HepG2 (cell line): ENCODE measurements around the gene PPP1R13B. TPM values are rescaled to one million over a fixed set of nuclear protein-coding genes. Genes with fewer than 3 reads are reported as not detected.

Experiments
- ATAC-seq: fragments of 200-7000 bp; cut with Tn5 transposase; 3 replicates; pipeline ENCODE4 v1.9.1; 2020; ENCODE audit warnings: mild to moderate bottlenecking, moderate library complexity
- BruUV-seq: library from RNA; stranded (reverse); fragments of 400-500 nt; replicated peaks from 2 replicates; lab custom pipeline; 2021; lab: Mats Ljungman, UMichigan
- CTCF ChIA-PET: fragments of 300-600 bp; formaldehyde crosslinking; extraction: SDS; loops from one replicate; lab custom pipeline; 2021; ENCODE audit warnings: low total read pairs, inconsistent platforms, low intra/inter-chr PET ratio; lab: Yijun Ruan, JAX
- POLR2A ChIA-PET: fragments of 350-600 bp; sonication (Branson Sonifier 250); formaldehyde crosslinking; loops from one replicate; lab custom pipeline; 2020; ENCODE audit warnings: antibody characterized with exemption, inconsistent platforms; lab: Yijun Ruan, JAX
- DNase-seq: peaks from one replicate; pipeline ENCODE4 v3.0.0-alpha.2; 2015; ENCODE audit warnings: low spot score
- FAIRE-seq: peaks from 3 replicates; lab custom pipeline; 2011; peaks lifted over from hg19 to GRCh38; lab: Jason Lieb, UNC
- H2AFZ ChIP-seq: one replicate; pipeline ENCODE4 v1.6.1; 2011; ENCODE audit warnings: low read length, inconsistent platforms
- H3K27ac ChIP-seq: fragments of 300-600 bp; 3 replicates; pipeline ENCODE4 v1.8.0; 2011; ENCODE audit warnings: mixed run types, mild to moderate bottlenecking, mixed read lengths, low read length, inconsistent platforms; ENCODE audit not compliant: insufficient read depth; ENCODE audit errors: extremely low read length
- H3K27me3 ChIP-seq, 2 experiments: fragments of 200-600 bp in 1 of 2; 2 replicates in 1 of 2; 3 replicates in 1 of 2; pipeline versions ENCODE4 v1.6.0 to v1.8.0; 2011; ENCODE audit warnings: low read length in 2 of 2, mild to moderate bottlenecking in 2 of 2, moderate library complexity in 2 of 2, inconsistent platforms in 1 of 2; ENCODE audit not compliant: insufficient read depth in 2 of 2, control insufficient read depth in 1 of 2
- H3K36me3 ChIP-seq, 2 experiments: fragments of 200-600 bp in 1 of 2; replicated peaks in 1 of 2; 2 replicates in 1 of 2; 3 replicates in 1 of 2; pipeline versions ENCODE4 v1.5.1 to v1.8.0; 2011; ENCODE audit warnings: low read length in 2 of 2, inconsistent platforms in 1 of 2; ENCODE audit not compliant: insufficient read depth in 2 of 2, control insufficient read depth in 1 of 2
- H3K4me1 ChIP-seq: 2 replicates; pipeline ENCODE4 v1.5.1; 2012; ENCODE audit warnings: low read length, inconsistent platforms; ENCODE audit not compliant: insufficient read depth
- H3K4me2 ChIP-seq: 2 replicates; pipeline ENCODE4 v1.6.0; 2011; ENCODE audit warnings: low read depth, low read length, inconsistent platforms
- H3K4me3 ChIP-seq, 3 experiments: fragments of 200-600 bp in 1 of 3; sonication (generic), shearing (Covaris generic) in 1 of 3; replicated peaks in 1 of 3; 2 replicates each; pipeline ENCODE4 v1.5.1; 2011 to 2016; ENCODE audit warnings: low read length in 3 of 3, inconsistent platforms in 2 of 3, low read depth in 2 of 3, mild to moderate bottlenecking in 2 of 3, control low read depth in 1 of 3, mixed read lengths in 1 of 3; ENCODE audit not compliant: insufficient read depth in 1 of 3
- H3K79me2 ChIP-seq: one replicate; pipeline ENCODE4 v1.6.1; 2011; ENCODE audit warnings: low read length, inconsistent platforms; ENCODE audit not compliant: insufficient read depth
- H3K9ac ChIP-seq: 2 replicates; pipeline ENCODE4 v1.6.0; 2011; ENCODE audit warnings: mild to moderate bottlenecking, low read depth, low read length, inconsistent platforms; ENCODE audit not compliant: insufficient read depth
- H3K9me3 ChIP-seq: 2 replicates; pipeline ENCODE4 v1.5.1; 2012; ENCODE audit warnings: mild to moderate bottlenecking, low read length
- H4K20me1 ChIP-seq: 2 replicates; pipeline ENCODE4 v1.6.0; 2011; ENCODE audit warnings: inconsistent platforms, mild to moderate bottlenecking, low read length, moderate library complexity; ENCODE audit not compliant: insufficient read depth
- AGO2 ChIP-seq: fragments of 200-400 bp; formaldehyde crosslinking; optimal IDR thresholded peaks from 2 replicates; pipeline ENCODE3; 2017; ENCODE audit warnings: mild to moderate bottlenecking, low read depth, low read length, moderate library complexity
- KDM1A ChIP-seq: IDR thresholded peaks from 2 replicates; pipeline ENCODE4 v1.6.1; 2016; ENCODE audit warnings: missing compliant biosample characterization
- RBFOX2 ChIP-seq: fragments of 200-400 bp; formaldehyde crosslinking; IDR thresholded peaks from 2 replicates; pipeline ENCODE4 v1.6.1; 2017; ENCODE audit warnings: low read depth, mild to moderate bottlenecking, low read length
- WGBS: methylation state at CpG from one replicate; pipeline ENCODE4 v1.1.6; 2017; ENCODE audit warnings: low lambda C conversion rate; 5-methylcytosine and 5-hydroxymethylcytosine counted together
- in situ Hi-C: cut with HindIII; loops from 2 replicates; pipeline ENCODE4 v1.10.0; 2017; ENCODE audit warnings: low pct_unique_long_range_greater_than_20kb; ENCODE audit not compliant: extremely low pct_ligation_motif_present
- intact Hi-C: fragments of 100-400 bp; cut with micrococcal nuclease; formaldehyde crosslinking; loops from one replicate; pipeline ENCODE4 v1.10.0; 2022; ENCODE audit not compliant: unreplicated experiment
- polyA plus RNA-seq, 8 experiments: library from polyadenylated mRNA; depleted of rRNA in 3 of 8; stranded (reverse) in 7 of 8; unstranded in 1 of 8; fragments of >200 nt; fragmentation: Illumina TruSeq in 4 of 8; extraction: Trizol in 4 of 8; gene quantifications; 2 replicates each; pipeline versions ENCODE4 v1.2.1 to v1.2.3, GENCODE V29; 2011 to 2016; ENCODE audit warnings: low read depth in 4 of 8, missing spikeins in 1 of 8, mixed read lengths in 1 of 8; ENCODE audit not compliant: insufficient read depth in 1 of 8
- total RNA-seq, 5 experiments: library from RNA; depleted of rRNA; stranded (reverse); fragments of >200 nt; fragmentation: Illumina TruSeq; extraction: Trizol; gene quantifications; 2 replicates each; pipeline ENCODE4 v1.2.3, GENCODE V29; 2016; ENCODE audit warnings: low read depth in 1 of 5
- TF ChIP-seq, protein P1 (sequence below): sonication (generic); formaldehyde crosslinking; IDR thresholded peaks from 2 replicates; pipeline ENCODE4 v1.4.0; 2020; ENCODE audit warnings: missing genetic modification reagents

Gene PPP1R13B
- total and polyA plus RNA-seq, 2 of the 13 experiments (the other 11 are each of a cell fraction or from before 2014, with no cell fraction given), result 4.6 to 9.4 TPM

DNA sequence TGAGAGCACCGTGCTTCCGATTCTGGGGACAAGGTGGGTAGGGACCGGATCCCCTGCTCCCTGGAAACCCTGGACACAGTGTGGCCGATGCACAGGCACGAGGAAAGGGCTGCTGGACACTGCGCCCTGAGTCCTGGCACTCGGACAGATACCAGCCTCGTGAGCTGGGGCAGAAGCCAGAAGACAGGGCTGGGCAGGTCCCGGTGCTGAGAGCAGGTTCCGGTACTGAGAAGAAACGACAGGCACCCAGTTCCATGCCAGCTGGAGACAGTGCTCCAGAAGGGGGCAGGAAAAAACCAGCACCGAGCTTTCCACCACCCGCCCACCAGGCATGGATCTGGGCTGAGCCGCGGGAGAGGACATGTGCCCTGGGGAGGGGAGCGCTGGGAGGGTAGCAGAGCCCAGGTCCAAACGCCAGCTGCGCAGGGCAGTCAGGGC lies 138.6 kb downstream of the PPP1R13B start (continued):
- peak; percentile 49 for TF ChIP-seq AGO2

DNA sequence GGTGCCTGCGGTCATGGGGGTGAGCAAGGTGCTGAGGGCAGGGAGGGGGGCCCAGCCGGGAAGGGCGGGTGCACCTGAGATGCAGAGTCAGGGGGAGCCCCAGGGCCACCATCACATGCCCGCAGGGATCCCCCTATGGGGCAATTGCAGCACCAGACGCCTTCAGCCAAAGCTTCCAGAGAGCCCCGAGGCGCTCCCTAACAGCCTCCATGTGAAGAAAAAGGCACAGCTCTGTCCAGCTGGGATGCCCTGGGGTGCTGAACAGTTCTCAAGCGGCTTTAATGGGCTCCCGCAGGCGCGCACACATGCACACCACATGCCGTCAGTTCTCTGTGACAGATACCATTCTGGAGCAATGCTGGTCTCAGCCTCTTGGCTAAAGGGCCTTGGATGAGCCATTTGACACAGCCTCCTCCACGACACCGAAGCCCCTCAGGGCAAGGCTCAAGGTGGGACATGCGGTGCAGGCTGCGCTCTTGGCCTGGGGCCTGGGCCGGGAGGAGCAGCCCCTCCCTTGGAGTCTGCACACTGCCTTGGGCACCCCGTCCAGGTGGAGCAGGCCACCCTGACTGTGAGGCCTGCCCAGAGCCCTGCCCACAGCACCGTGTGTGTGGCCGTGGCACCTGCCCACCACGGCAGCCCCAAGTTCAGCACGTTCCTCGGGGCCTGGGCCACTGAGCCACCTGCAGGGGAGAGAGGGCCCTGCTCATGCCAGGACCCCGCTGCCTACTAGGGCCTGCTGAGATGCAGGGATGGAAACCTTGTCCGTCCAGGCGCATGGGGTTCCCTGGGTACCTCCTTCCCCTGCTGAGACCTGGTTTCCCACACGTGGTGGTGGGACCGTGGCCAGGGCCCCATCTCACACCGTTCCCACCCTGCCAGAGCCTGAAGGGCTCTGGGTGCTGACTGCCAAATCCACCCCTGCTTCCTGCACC lies 139.8 kb downstream of the PPP1R13B start:
- FAIRE-seq, result no peak
- H2AFZ ChIP-seq, result no peak overlapping the region

DNA sequence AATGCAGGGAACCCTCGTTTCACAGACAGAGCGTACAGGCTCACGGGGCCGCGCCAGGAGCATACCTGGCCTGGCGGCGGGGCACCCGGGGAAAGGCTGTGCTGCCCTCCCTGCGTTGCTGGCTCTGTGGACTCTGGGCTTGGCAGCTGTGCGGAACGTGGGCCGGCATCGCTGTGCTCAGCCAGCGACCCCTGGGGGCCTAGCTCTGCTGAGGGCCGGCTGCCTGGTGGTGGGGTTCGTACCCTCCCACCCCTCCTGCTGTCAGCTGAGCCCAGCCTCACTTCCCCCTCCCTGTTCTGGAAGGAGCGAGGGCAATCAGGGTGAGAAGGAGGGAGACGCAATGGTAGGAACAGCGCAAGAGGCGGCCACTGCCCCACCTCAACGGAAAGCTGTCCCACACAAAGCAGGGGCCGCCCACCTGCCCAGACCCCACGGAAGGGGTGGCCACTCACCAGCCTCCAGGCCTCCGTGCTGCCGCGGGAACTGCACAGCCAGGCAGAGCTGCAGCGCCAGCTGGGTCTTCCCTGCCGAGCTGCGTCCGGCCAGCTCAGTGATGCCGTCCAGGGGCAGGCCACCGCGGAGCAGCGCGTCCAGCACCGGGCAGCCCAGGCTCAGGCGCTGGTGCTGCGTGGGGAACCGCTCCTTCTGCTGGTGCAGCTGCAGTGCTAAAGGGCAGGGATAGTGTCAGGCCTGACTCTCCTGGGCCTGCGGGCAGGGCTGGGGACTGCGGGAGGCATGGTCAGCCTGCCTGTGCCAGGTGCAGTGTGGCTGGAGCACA lies 140.6 kb downstream of the PPP1R13B start:
- H2AFZ ChIP-seq, result no peak overlapping the region
- TF ChIP-seq AGO2, result peak; percentile 81
- 0 out of 2 replicates have a peak, but pooled peaks have one; percentile 23 for TF ChIP-seq RBFOX2
- TF ChIP-seq, protein P1, sequence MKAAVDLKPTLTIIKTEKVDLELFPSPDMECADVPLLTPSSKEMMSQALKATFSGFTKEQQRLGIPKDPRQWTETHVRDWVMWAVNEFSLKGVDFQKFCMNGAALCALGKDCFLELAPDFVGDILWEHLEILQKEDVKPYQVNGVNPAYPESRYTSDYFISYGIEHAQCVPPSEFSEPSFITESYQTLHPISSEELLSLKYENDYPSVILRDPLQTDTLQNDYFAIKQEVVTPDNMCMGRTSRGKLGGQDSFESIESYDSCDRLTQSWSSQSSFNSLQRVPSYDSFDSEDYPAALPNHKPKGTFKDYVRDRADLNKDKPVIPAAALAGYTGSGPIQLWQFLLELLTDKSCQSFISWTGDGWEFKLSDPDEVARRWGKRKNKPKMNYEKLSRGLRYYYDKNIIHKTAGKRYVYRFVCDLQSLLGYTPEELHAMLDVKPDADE (CRISPR knock-in tag), result no peak
- H3K4me1 ChIP-seq, result no peaks in the 10 kb centered on the region
- H3K4me3 ChIP-seq, result no peak overlapping the region
- intact Hi-C loops, result no loop called here
- H3K79me2 ChIP-seq, result no peaks in the 10 kb centered on the region
- no peak overlapping the region for H3K4me2 ChIP-seq
- H3K27ac ChIP-seq, result no peak overlapping the region
- in situ Hi-C loops, result no loop called here
- POLR2A ChIA-PET, result no interaction called here
- peak; percentile 5; the same call in 2 of the 3 replicates for ATAC-seq
- CTCF ChIA-PET, result no interaction called here
- H3K36me3 ChIP-seq, result peaks cover 7 to 42% of the 10 kb centered on the region in 2 experiments; a peak in 3 of 5 replicates
- FAIRE-seq, result no peak
- H3K9ac ChIP-seq, result no peak overlapping the region
- no peak for DNase-seq
- no peaks in the 10 kb centered on the region for H3K9me3 ChIP-seq
- H3K27me3 ChIP-seq, result no peaks in the 10 kb centered on the region; a peak in 1 of 5 replicates
- H4K20me1 ChIP-seq, result no peaks in the 10 kb centered on the region
- WGBS, result 99% methylated on average over 15 of the region's 41 CpGs
- no TSS peak for BruUV-seq

More for the DNA sequence above, 139.8 kb downstream of the PPP1R13B start:
- peak; percentile 6; the same call in 2 of the 3 replicates for ATAC-seq
- no peaks in the 10 kb centered on the region for H3K79me2 ChIP-seq
- H3K9ac ChIP-seq, result no peak overlapping the region
- no peaks in the 10 kb centered on the region for H3K4me1 ChIP-seq
- no peak overlapping the region for H3K27ac ChIP-seq
- 100% methylated on average over 2 of the region's 29 CpGs for WGBS
- H4K20me1 ChIP-seq, result no peaks in the 10 kb centered on the region
- TF ChIP-seq KDM1A (no peak), AGO2 (peak; percentile 69)
- no peak for DNase-seq
- H3K4me3 ChIP-seq, result no peak overlapping the region
- no TSS peak for BruUV-seq
- POLR2A ChIA-PET, result no interaction called here
- in situ Hi-C loops (no loop called here), intact Hi-C loops (no loop called here)
- H3K9me3 ChIP-seq, result no peaks in the 10 kb centered on the region
- H3K27me3 ChIP-seq, result no peaks in the 10 kb centered on the region; a peak in 1 of 5 replicates
- H3K4me2 ChIP-seq, result no peak overlapping the region
- H3K36me3 ChIP-seq, result peaks cover 7 to 39% of the 10 kb centered on the region in 2 experiments; a peak in 3 of 5 replicates
- CTCF ChIA-PET, result no interaction called here
